ENCODE measurements around the gene MTA1. TPM values are rescaled to one million over a fixed set of nuclear protein-coding genes. Genes with fewer than 3 reads are reported as not detected.

The MTA1 gene
- total and polyA plus RNA-seq, 2 donors (not counting 1 experiment from before 2014, with no cell fraction given), result 137 to 147 TPM

- Histone ChIP-seq H3K27me3 (replicated peaks in 1 of 4; ENCODE audit: control extremely low read depth in 1 of 4, control insufficient read depth in 3 of 4, insufficient read depth in 4 of 4, low read length in 3 of 4) (peaks cover 0 to 3% (median 0%) of the 10 kb centered on the region in 4 experiments), H4K20me1 (ENCODE audit: control insufficient read depth, insufficient read depth, low read length, poor library complexity, severe bottlenecking) (peaks cover 16% of the 10 kb centered on the region), H3K4me2 (replicated peaks; ENCODE audit: low read depth, low read length, poor library complexity, severe bottlenecking) (no peak overlapping the region), H3K9ac (ENCODE audit: low read length) (no peak overlapping the region), H3K9me3 (ENCODE audit: control extremely low read depth in 1 of 3, control insufficient read depth in 2 of 3, insufficient read depth in 1 of 3, low read length in 2 of 3) (peaks cover 0 to 4% (median 0%) of the 10 kb centered on the region in 3 donors), H3K4me3 (ENCODE audit: control extremely low read depth in 1 of 5, extremely low read depth in 1 of 5, insufficient read depth in 1 of 5, low read depth in 2 of 5, low read length in 4 of 5) (no peak overlapping the region), H3K27ac (ENCODE audit: low read length in 2 of 2) (peak overlapping the region; percentile 38 to 99), H3K79me2 (ENCODE audit: control insufficient read depth, insufficient read depth, low read length) (peaks cover 6% of the 10 kb centered on the region), H3K36me3 (replicated peaks in 1 of 2; ENCODE audit: control extremely low read depth in 1 of 2, control insufficient read depth in 1 of 2, extremely low read depth in 1 of 2, insufficient read depth in 2 of 2, low read length in 1 of 2) (peaks cover 0 to 6% of the 10 kb centered on the region in 2 experiments), H2AFZ (ENCODE audit: insufficient read depth, low read depth, low read length, poor library complexity, severe bottlenecking) (no peak overlapping the region), H3K4me1 (ENCODE audit: control insufficient read depth in 2 of 2, insufficient read depth in 2 of 2, low read length in 2 of 2) (peaks cover 65 to 91% of the 10 kb centered on the region in 2 donors)
- POLR2A ChIA-PET, result no interaction called here
- DNase-seq (peak; percentile 54), ATAC-seq (ENCODE audit: low read depth) (no peak)
- CTCF ChIA-PET, result interaction anchor here (1.1 kb wide), 1 partner anchor 439 kb away, joined by 3 read pairs; no protein-coding TSS in a partner anchor
- no peaks in the 10 kb centered on the region for H3K27me3 Mint-ChIP-seq
- 89% methylated on average over 13 of the region's 20 CpGs for WGBS (ENCODE audit: insufficient coverage)
- H3K27ac Mint-ChIP-seq, result peak overlapping the region; percentile 100
- H3K4me3 Mint-ChIP-seq, result peak overlapping the region; percentile 13
- H3K9me3 Mint-ChIP-seq (ENCODE audit: insufficient read depth), result no peaks in the 10 kb centered on the region
- intact Hi-C loops (cut with micrococcal nuclease), result loop anchor here (10.0 kb wide), 1 partner anchor 420 kb away; the partner anchor contains the start of gene GPR132
- TF ChIP-seq EZH2 (IDR thresholded peaks at IDR 0.05; ENCODE audit: borderline replicate concordance, insufficient read depth, low read depth, low read length, poor library complexity, severe bottlenecking), result no peak
- TF ChIP-seq CTCF (IDR thresholded peaks at IDR 0.05), result no peak
- peaks cover 72% of the 10 kb centered on the region for H3K4me1 Mint-ChIP-seq
Measured at GRCh38 chr14:105484069-105484996, 64.7 kb downstream of the MTA1 start.

GRCh38 chr14:105484997-105485393 is 65.4 kb downstream of the MTA1 start:
- no peaks in the 10 kb centered on the region for H3K27me3 Mint-ChIP-seq
- ATAC-seq (ENCODE audit: low read depth) (no peak), DNase-seq (peak; percentile 41)
- WGBS (ENCODE audit: insufficient coverage), result 93% methylated on average over 15 of the region's 16 CpGs
- Histone ChIP-seq H3K36me3 (replicated peaks in 1 of 2; ENCODE audit: control extremely low read depth in 1 of 2, control insufficient read depth in 1 of 2, extremely low read depth in 1 of 2, insufficient read depth in 2 of 2, low read length in 1 of 2) (peaks cover 0 to 6% of the 10 kb centered on the region in 2 experiments), H3K4me2 (replicated peaks; ENCODE audit: low read depth, low read length, poor library complexity, severe bottlenecking) (no peak overlapping the region), H3K79me2 (ENCODE audit: control insufficient read depth, insufficient read depth, low read length) (peaks cover 6% of the 10 kb centered on the region), H3K9ac (ENCODE audit: low read length) (no peak overlapping the region), H3K4me1 (ENCODE audit: control insufficient read depth in 2 of 2, insufficient read depth in 2 of 2, low read length in 2 of 2) (peaks cover 65 to 90% of the 10 kb centered on the region in 2 donors), H4K20me1 (ENCODE audit: control insufficient read depth, insufficient read depth, low read length, poor library complexity, severe bottlenecking) (peaks cover 18% of the 10 kb centered on the region), H3K27me3 (replicated peaks in 1 of 4; ENCODE audit: control extremely low read depth in 1 of 4, control insufficient read depth in 3 of 4, insufficient read depth in 4 of 4, low read length in 3 of 4) (peaks cover 0 to under 1% (median 0%) of the 10 kb centered on the region in 4 experiments), H3K4me3 (ENCODE audit: control extremely low read depth in 1 of 5, extremely low read depth in 1 of 5, insufficient read depth in 1 of 5, low read depth in 2 of 5, low read length in 4 of 5) (no peak overlapping the region), H3K9me3 (ENCODE audit: control extremely low read depth in 1 of 3, control insufficient read depth in 2 of 3, insufficient read depth in 1 of 3, low read length in 2 of 3) (peaks cover 0 to 2% (median 0%) of the 10 kb centered on the region in 3 donors), H3K27ac (ENCODE audit: low read length in 2 of 2) (peak overlapping the region; percentile 94 to 99), H2AFZ (ENCODE audit: insufficient read depth, low read depth, low read length, poor library complexity, severe bottlenecking) (no peak overlapping the region)
- H3K9me3 Mint-ChIP-seq (ENCODE audit: insufficient read depth), result no peaks in the 10 kb centered on the region
- intact Hi-C loops (cut with micrococcal nuclease), result loop anchor here (1.0 to 10.0 kb wide), 2 partner anchors 87 to 420 kb away; partner anchors contain the start of genes GPR132 and TEX22
- H3K27ac Mint-ChIP-seq, result peak overlapping the region; percentile 100
- ChIA-PET POLR2A (no interaction called here), CTCF (no interaction called here)
- H3K4me3 Mint-ChIP-seq, result no peak overlapping the region
- H3K4me1 Mint-ChIP-seq, result peaks cover 70% of the 10 kb centered on the region
- TF ChIP-seq CTCF (IDR thresholded peaks at IDR 0.05), result no peak
- TF ChIP-seq EZH2 (IDR thresholded peaks at IDR 0.05; ENCODE audit: borderline replicate concordance, insufficient read depth, low read depth, low read length, poor library complexity, severe bottlenecking), result no peak
